ENCODE measurements around the gene KHNYN.
A peak's percentile ranks its signal among the peaks of the same experiment; 100 is the strongest.

KHNYN gene

GRCh38 chr14:24425704-24426103 lies 4.0 kb upstream of the KHNYN start:
- no peak for DNase-seq

- DNase-seq, result no peak
Observed at GRCh38 chr14:24426150-24426911, 3.4 kb upstream of the KHNYN start.

GRCh38 chr14:24426912-24427536 lies 2.7 kb upstream of the KHNYN start:
- no peak for DNase-seq

- DNase-seq, result no peak
Observed at GRCh38 chr14:24427537-24428508, 1.9 kb upstream of the KHNYN start.

GRCh38 chr14:24428628-24429394 lies 943 bp upstream of the KHNYN start:
- no peak for DNase-seq

GRCh38 chr14:24430143-24430681 lies 458 bp downstream of the KHNYN start:
- peak; percentile 50 for DNase-seq

- DNase-seq, result peak; percentile 46
Observed at GRCh38 chr14:24430682-24431568, 1.2 kb downstream of the KHNYN start.

- peak; percentile 77 for DNase-seq
Observed at GRCh38 chr14:24431569-24432258, 2.0 kb downstream of the KHNYN start.

GRCh38 chr14:24432259-24433131 lies 2.7 kb downstream of the KHNYN start:
- DNase-seq, result no peak

GRCh38 chr14:24434036-24434435 lies 4.3 kb downstream of the KHNYN start:
- no peak for DNase-seq

- DNase-seq, result no peak
Observed at GRCh38 chr14:24434676-24435075, 4.9 kb downstream of the KHNYN start.

- no peak for DNase-seq
Observed at GRCh38 chr14:24435192-24435810, 5.5 kb downstream of the KHNYN start.

GRCh38 chr14:24435998-24436354 lies 6.2 kb downstream of the KHNYN start:
- DNase-seq, result no peak

GRCh38 chr14:24436355-24437019 lies 6.7 kb downstream of the KHNYN start:
- no peak for DNase-seq

- no peak for DNase-seq
Observed at GRCh38 chr14:24437020-24437735, 7.4 kb downstream of the KHNYN start.

GRCh38 chr14:24437736-24438067 lies 7.9 kb downstream of the KHNYN start:
- DNase-seq, result no peak

GRCh38 chr14:24438223-24439097 lies 8.7 kb downstream of the KHNYN start:
- DNase-seq, result no peak
